ENCODE results near the gene ASPDH.
"Not testable (repeated sequence)": the region's sequence is repeated elsewhere in the genome, so short reads cannot be mapped to it uniquely, and the experiment has no call there.

ASPDH gene

GRCh38 chr19:50547385-50548190 lies 33.9 kb upstream of the ASPDH start:
- DNase-seq = no peak

GRCh38 chr19:50546527-50547221 lies 33.0 kb upstream of the ASPDH start:
- DNase-seq = no peak

GRCh38 chr19:50542943-50543342 lies 29.2 kb upstream of the ASPDH start:
- DNase-seq = no peak

- DNase-seq = peak; percentile 72
Measured at GRCh38 chr19:50537769-50538230, 24.1 kb upstream of the ASPDH start.

- no peak for DNase-seq
Measured at GRCh38 chr19:50537306-50537685, 23.6 kb upstream of the ASPDH start.

- no peak for DNase-seq
Measured at GRCh38 chr19:50536662-50537305, 23.1 kb upstream of the ASPDH start.

GRCh38 chr19:50535672-50536187 lies 22.0 kb upstream of the ASPDH start:
- no peak for DNase-seq

GRCh38 chr19:50534478-50534877 lies 20.8 kb upstream of the ASPDH start:
- DNase-seq = no peak

GRCh38 chr19:50532952-50533351 lies 19.2 kb upstream of the ASPDH start:
- no peak for DNase-seq

- no peak for DNase-seq
Measured at GRCh38 chr19:50531171-50531612, 17.5 kb upstream of the ASPDH start.

- not testable (repeated sequence) for DNase-seq
Measured at GRCh38 chr19:50528052-50528451, 14.3 kb upstream of the ASPDH start.

- DNase-seq = no peak
Measured at GRCh38 chr19:50522881-50523280, 9.2 kb upstream of the ASPDH start.

GRCh38 chr19:50520822-50521465 lies 7.2 kb upstream of the ASPDH start:
- DNase-seq = no peak

GRCh38 chr19:50519006-50519575 lies 5.4 kb upstream of the ASPDH start:
- DNase-seq = no peak

GRCh38 chr19:50518091-50519005 lies 4.6 kb upstream of the ASPDH start:
- DNase-seq = no peak

GRCh38 chr19:50517704-50518075 lies 4.0 kb upstream of the ASPDH start:
- DNase-seq = no peak

- DNase-seq = no peak
Measured at GRCh38 chr19:50516964-50517703, 3.4 kb upstream of the ASPDH start.

- no peak for DNase-seq
Measured at GRCh38 chr19:50516456-50516855, 2.7 kb upstream of the ASPDH start.

- no peak for DNase-seq
Measured at GRCh38 chr19:50515168-50515561, 1.5 kb upstream of the ASPDH start.

GRCh38 chr19:50514346-50515167 lies 844 bp upstream of the ASPDH start:
- DNase-seq = no peak

Measured in stimulated activated CD4-positive, alpha-beta T cell treated with anti-CD3 and anti-CD28 coated beads, Interleukin-4, amount 100 ng/mL, for 24 hours (primary cell).